PC-9 (cell line): ENCODE results near the gene EXOC3L2.

ENCODE experiments used
- CTCF ChIP-seq: fragments of 200-600 bp; sonication (generic); conservative IDR thresholded peaks from 2 replicates; pipeline ENCODE4 v1.6.1; 2017; ENCODE audit warnings: mixed run types, antibody characterized with exemption, mild to moderate bottlenecking, moderate library complexity
- EZH2 ChIP-seq: fragments of 200-600 bp; sonication (generic); IDR thresholded peaks from 2 replicates; pipeline ENCODE4 v1.8.0; 2017; ENCODE audit warnings: antibody characterized with exemption, low read depth

- TF ChIP-seq CTCF = no peak
- TF ChIP-seq EZH2 = no peak
Observed at GRCh38 chr19:45256836-45257235, 11.6 kb upstream of the EXOC3L2 start.
